GM06990 (cell line): ENCODE measurements around the gene PHF21B.

ENCODE experiments used
- DNase-seq: peaks from one replicate; pipeline ENCODE4 v3.0.0-alpha.2; 2011; ENCODE audit not compliant: insufficient read length; ENCODE audit errors: extremely low read depth
- H3K27me3 ChIP-seq: replicated peaks from 2 replicates; pipeline ENCODE4 v1.6.0; 2011; ENCODE audit warnings: low read length; ENCODE audit not compliant: control insufficient read depth, insufficient read depth
- H3K36me3 ChIP-seq: 2 replicates; pipeline ENCODE4 v1.5.1; 2011; ENCODE audit warnings: low read length; ENCODE audit not compliant: control insufficient read depth, insufficient read depth
- H3K4me3 ChIP-seq: replicated peaks from 2 replicates; pipeline ENCODE4 v1.5.1; 2011; ENCODE audit warnings: low read depth, mild to moderate bottlenecking, control low read depth, low read length
- CTCF ChIP-seq: IDR thresholded peaks from 2 replicates; pipeline ENCODE4 v1.5.1; 2011; ENCODE audit warnings: low read length, control low read depth, mild to moderate bottlenecking, inconsistent platforms; ENCODE audit not compliant: insufficient read depth, poor library complexity, severe bottlenecking

Gene PHF21B

GRCh38 chr22:44938886-44939285 lies 70.9 kb downstream of the PHF21B start:
- DNase-seq: no peak
- H3K27me3 ChIP-seq: no peaks in the 10 kb centered on the region; the same call in 1 of the 2 replicates
- no peaks in the 10 kb centered on the region for H3K36me3 ChIP-seq
- no peak for TF ChIP-seq CTCF
- no peak overlapping the region for H3K4me3 ChIP-seq

- H3K4me3 ChIP-seq: no peak overlapping the region
- no peaks in the 10 kb centered on the region for H3K36me3 ChIP-seq
- no peaks in the 10 kb centered on the region; the same call in 1 of the 2 replicates for H3K27me3 ChIP-seq
- no peak for TF ChIP-seq CTCF
- no peak for DNase-seq
Observed at GRCh38 chr22:44937216-44937615, 72.6 kb downstream of the PHF21B start.

GRCh38 chr22:44936201-44936600 lies 73.6 kb downstream of the PHF21B start:
- no peak for DNase-seq
- TF ChIP-seq CTCF: no peak
- Histone ChIP-seq H3K27me3 (no peaks in the 10 kb centered on the region), H3K36me3 (no peaks in the 10 kb centered on the region), H3K4me3 (no peak overlapping the region)

- H3K36me3 ChIP-seq: no peaks in the 10 kb centered on the region
- no peak overlapping the region for H3K4me3 ChIP-seq
- DNase-seq: no peak
- H3K27me3 ChIP-seq: no peaks in the 10 kb centered on the region
- TF ChIP-seq CTCF: no peak
Observed at GRCh38 chr22:44935724-44936123, 74.1 kb downstream of the PHF21B start.

- Histone ChIP-seq H3K4me3 (no peak overlapping the region), H3K36me3 (no peaks in the 10 kb centered on the region), H3K27me3 (no peaks in the 10 kb centered on the region; the same call in 1 of the 2 replicates)
- DNase-seq: no peak
- TF ChIP-seq CTCF: no peak
Observed at GRCh38 chr22:44934454-44934735, 75.4 kb downstream of the PHF21B start.

- H3K4me3 ChIP-seq: no peak overlapping the region
- no peak for DNase-seq
- H3K27me3 ChIP-seq: no peaks in the 10 kb centered on the region; the same call in 1 of the 2 replicates
- no peaks in the 10 kb centered on the region for H3K36me3 ChIP-seq
- no peak for TF ChIP-seq CTCF
Observed at GRCh38 chr22:44933666-44934453, 75.9 kb downstream of the PHF21B start.
